Stomach smooth muscle (tissue), 2 donors: Measurements from ENCODE around the gene FBH1.
A peak's percentile ranks its signal among the peaks of the same experiment; 100 is the strongest.

Experiments used
- H3K27ac ChIP-seq: one replicate; pipeline ENCODE4 v1.7.0; 2013; ENCODE audit warnings: mild to moderate bottlenecking, low read length, inconsistent platforms
- H3K27me3 ChIP-seq, 2 donors: one replicate each; pipeline ENCODE4 v1.7.0; 2013; ENCODE audit warnings: low read length in 2 of 2; ENCODE audit not compliant: insufficient read depth in 2 of 2, control insufficient read depth in 1 of 2
- H3K36me3 ChIP-seq, 2 donors: one replicate each; pipeline ENCODE4 v1.7.0; 2013; ENCODE audit warnings: low read length in 2 of 2; ENCODE audit not compliant: control insufficient read depth in 2 of 2, insufficient read depth in 2 of 2
- H3K4me1 ChIP-seq: one replicate; pipeline ENCODE4 v1.7.0; 2013; ENCODE audit warnings: low read length; ENCODE audit not compliant: control insufficient read depth, insufficient read depth
- H3K4me3 ChIP-seq, 2 donors: one replicate each; pipeline ENCODE4 v1.7.0; 2013; ENCODE audit warnings: low read length in 2 of 2
- H3K9ac ChIP-seq, 2 donors: one replicate each; pipeline ENCODE4 v1.7.0; 2013; ENCODE audit warnings: low read length in 2 of 2, mild to moderate bottlenecking in 1 of 2
- H3K9me3 ChIP-seq, 2 donors: one replicate each; pipeline ENCODE4 v1.7.0; 2013; ENCODE audit warnings: low read length in 2 of 2; ENCODE audit not compliant: control insufficient read depth in 2 of 2
- donor health status: healthy.
- donor health status: Pancreatic carcinoma.

The FBH1 gene

GRCh38 chr10:5937016-5937415 is 47.0 kb downstream of the FBH1 start:
- Histone ChIP-seq H3K9ac (no peak overlapping the region), H3K4me1 (peaks cover 7% of the 10 kb centered on the region), H3K9me3 (no peaks in the 10 kb centered on the region), H3K27me3 (no peaks in the 10 kb centered on the region), H3K4me3 (no peak overlapping the region), H3K36me3 (peaks cover 33 to 39% of the 10 kb centered on the region in 2 donors), H3K27ac (no peak overlapping the region)

DNA sequence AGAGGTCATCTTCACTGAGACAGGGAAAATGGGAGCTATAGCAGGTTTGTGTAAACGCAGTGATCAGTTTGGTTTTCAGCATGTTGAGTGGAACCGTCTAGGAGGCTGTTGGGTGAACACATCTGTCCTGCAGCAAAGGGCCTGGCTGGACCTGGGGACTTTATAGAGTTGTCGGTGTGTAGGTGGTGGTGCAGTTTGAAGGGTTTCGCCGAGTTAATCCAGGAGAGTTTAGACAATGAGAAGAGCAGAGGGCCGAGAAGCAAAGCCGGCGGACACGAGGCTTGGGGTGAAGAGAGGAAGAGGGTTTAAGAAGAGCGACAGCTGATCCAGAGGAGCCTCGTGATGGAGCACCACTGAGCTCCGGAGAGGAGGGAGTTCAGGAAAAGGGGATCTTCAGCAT is 48.2 kb downstream of the FBH1 start:
- H3K9me3 ChIP-seq, result no peaks in the 10 kb centered on the region
- no peak overlapping the region for H3K9ac ChIP-seq
- no peak overlapping the region for H3K4me3 ChIP-seq
- H3K27ac ChIP-seq, result no peak overlapping the region
- H3K36me3 ChIP-seq, result peaks cover 33 to 37% of the 10 kb centered on the region in 2 donors
- no peaks in the 10 kb centered on the region for H3K27me3 ChIP-seq
- peaks cover 11% of the 10 kb centered on the region for H3K4me1 ChIP-seq

DNA sequence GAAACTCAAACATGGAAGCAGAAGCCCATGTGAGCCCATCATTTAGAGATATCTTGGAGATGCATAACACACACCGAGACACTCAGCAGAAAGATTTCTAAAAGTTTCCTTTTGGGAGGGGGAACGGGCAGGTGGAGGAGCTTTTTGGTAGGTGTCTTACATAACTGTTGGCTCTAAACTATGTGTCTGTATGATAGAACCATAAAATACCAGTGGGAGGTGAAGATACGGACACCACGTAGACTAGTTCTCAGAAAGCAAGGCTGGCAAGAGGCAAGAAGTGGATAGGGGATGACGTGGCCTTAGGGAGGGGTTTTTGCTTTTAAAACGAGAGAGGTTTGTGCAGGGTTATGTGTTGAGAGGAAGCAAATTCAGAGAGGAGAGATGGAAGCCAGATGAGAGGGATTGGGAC is 50.8 kb downstream of the FBH1 start:
- H3K36me3 ChIP-seq, result peaks cover 23 to 28% of the 10 kb centered on the region in 2 donors
- H3K27ac ChIP-seq, result no peak overlapping the region
- peaks cover 24% of the 10 kb centered on the region for H3K4me1 ChIP-seq
- no peaks in the 10 kb centered on the region for H3K27me3 ChIP-seq
- no peaks in the 10 kb centered on the region for H3K9me3 ChIP-seq
- no peak overlapping the region for H3K4me3 ChIP-seq
- H3K9ac ChIP-seq, result no peak overlapping the region

- no peak overlapping the region for H3K4me3 ChIP-seq
- H3K9ac ChIP-seq, result no peak overlapping the region
- H3K27me3 ChIP-seq, result no peaks in the 10 kb centered on the region
- H3K36me3 ChIP-seq, result peaks cover 21% of the 10 kb centered on the region in 2 donors
- peak overlapping the region; percentile 31 for H3K27ac ChIP-seq
- no peaks in the 10 kb centered on the region for H3K9me3 ChIP-seq
- H3K4me1 ChIP-seq, result peaks cover 29% of the 10 kb centered on the region
These were observed 51.5 kb downstream of the FBH1 start for GRCh38 chr10:5941579-5941978.

GRCh38 chr10:5942001-5942400 is 52.0 kb downstream of the FBH1 start:
- no peak overlapping the region for H3K9ac ChIP-seq
- no peaks in the 10 kb centered on the region for H3K9me3 ChIP-seq
- peaks cover 29% of the 10 kb centered on the region for H3K4me1 ChIP-seq
- H3K36me3 ChIP-seq, result peaks cover 17 to 18% of the 10 kb centered on the region in 2 donors
- peak overlapping the region; percentile 31 for H3K27ac ChIP-seq
- no peak overlapping the region for H3K4me3 ChIP-seq
- H3K27me3 ChIP-seq, result no peaks in the 10 kb centered on the region

GRCh38 chr10:5942474-5942873 is 52.4 kb downstream of the FBH1 start:
- Histone ChIP-seq H3K4me1 (peaks cover 29% of the 10 kb centered on the region), H3K9ac (no peak overlapping the region), H3K27ac (no peak overlapping the region), H3K9me3 (no peaks in the 10 kb centered on the region), H3K4me3 (no peak overlapping the region), H3K27me3 (no peaks in the 10 kb centered on the region), H3K36me3 (peaks cover 14% of the 10 kb centered on the region in 2 donors)

DNA sequence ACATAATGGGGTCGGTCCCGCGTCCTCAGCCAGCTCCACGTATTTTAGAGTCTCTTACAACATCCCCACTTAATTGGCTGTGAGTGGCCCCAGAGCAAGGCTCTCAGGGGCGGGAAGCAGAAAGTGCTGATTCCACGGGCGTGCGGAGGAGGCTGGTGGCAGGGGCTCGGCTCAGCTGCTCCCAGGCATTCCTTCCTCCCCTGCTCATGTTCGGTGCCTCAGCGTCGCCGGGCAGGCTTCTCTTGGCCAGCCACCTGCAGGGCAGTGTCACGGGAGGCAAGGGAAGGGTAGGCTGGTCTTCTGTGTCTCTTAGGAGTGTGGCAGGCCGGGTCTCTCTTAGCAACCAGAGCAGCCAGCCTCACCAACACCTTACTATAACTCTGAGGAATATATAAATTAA is 53.5 kb downstream of the FBH1 start:
- Histone ChIP-seq H3K27me3 (no peaks in the 10 kb centered on the region), H3K36me3 (peaks cover 3 to 4% of the 10 kb centered on the region in 2 donors), H3K27ac (peak overlapping the region; percentile 58), H3K4me3 (no peak overlapping the region), H3K9me3 (no peaks in the 10 kb centered on the region), H3K9ac (peak overlapping the region in 1 of 2 donors; percentile 41), H3K4me1 (peaks cover 29% of the 10 kb centered on the region)

GRCh38 chr10:5944389-5945189 is 54.5 kb downstream of the FBH1 start:
- Histone ChIP-seq H3K4me3 (no peak overlapping the region), H3K36me3 (no peaks in the 10 kb centered on the region), H3K4me1 (peaks cover 31% of the 10 kb centered on the region), H3K27me3 (peaks cover 0 to 5% of the 10 kb centered on the region in 2 donors), H3K27ac (peak overlapping the region; percentile 76), H3K9me3 (no peaks in the 10 kb centered on the region), H3K9ac (peak overlapping the region in 1 of 2 donors; percentile 59)

- peaks cover 0 to 5% of the 10 kb centered on the region in 2 donors for H3K27me3 ChIP-seq
- H3K36me3 ChIP-seq, result no peaks in the 10 kb centered on the region
- peak overlapping the region in 1 of 2 donors; percentile 59 for H3K9ac ChIP-seq
- H3K9me3 ChIP-seq, result no peaks in the 10 kb centered on the region
- H3K27ac ChIP-seq, result peak overlapping the region; percentile 76
- peak overlapping the region; percentile 43 to 44 for H3K4me3 ChIP-seq
- H3K4me1 ChIP-seq, result peaks cover 31% of the 10 kb centered on the region
These were observed 55.1 kb downstream of the FBH1 start for GRCh38 chr10:5945190-5945509.

DNA sequence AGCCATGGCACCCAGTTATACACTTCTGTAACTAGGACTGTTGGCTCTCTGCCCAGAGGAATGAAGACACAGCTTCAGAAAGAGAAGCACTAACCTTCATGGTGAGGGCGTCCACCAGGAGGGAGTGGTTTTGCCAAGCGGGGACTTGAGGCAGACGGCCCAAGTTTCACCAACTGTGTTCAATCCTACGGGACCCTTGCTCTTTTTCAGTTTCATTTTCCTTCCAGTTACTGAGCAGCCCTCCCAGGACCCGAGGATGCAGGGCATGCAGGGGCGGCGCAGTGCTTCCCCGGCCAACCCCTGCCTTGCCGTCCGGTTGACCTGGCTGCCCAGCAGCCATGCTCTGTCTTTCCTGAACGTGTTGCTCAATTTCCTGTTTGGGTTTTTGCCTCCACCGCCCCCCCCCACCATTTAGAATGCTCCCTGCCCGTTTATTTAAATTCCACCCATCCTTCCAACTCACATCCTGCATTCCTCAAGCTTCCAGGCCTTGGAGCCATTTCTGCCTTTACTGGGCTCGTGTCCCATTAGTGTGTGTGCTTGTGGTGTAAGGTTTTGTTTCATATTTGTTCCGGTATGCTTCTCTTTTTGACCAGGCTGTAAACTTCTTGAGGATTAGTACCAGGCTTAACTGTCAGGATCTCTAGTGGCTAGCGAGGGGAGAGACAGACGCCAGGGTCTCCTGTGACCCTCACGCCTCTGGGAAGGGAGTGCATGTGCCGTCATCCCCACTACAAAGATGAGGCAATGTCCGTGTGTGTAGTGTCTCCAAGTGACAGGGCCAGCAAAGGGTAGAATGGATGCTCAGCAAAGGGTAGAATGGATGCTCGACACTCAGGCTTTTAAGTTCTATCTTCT is 55.7 kb downstream of the FBH1 start:
- H3K9ac ChIP-seq, result peak overlapping the region in 1 of 2 donors; percentile 59
- peaks cover 31% of the 10 kb centered on the region for H3K4me1 ChIP-seq
- H3K9me3 ChIP-seq, result no peaks in the 10 kb centered on the region
- peak overlapping the region; percentile 76 for H3K27ac ChIP-seq
- peak overlapping the region; percentile 43 to 44 for H3K4me3 ChIP-seq
- H3K36me3 ChIP-seq, result no peaks in the 10 kb centered on the region
- H3K27me3 ChIP-seq, result peaks cover 0 to 5% of the 10 kb centered on the region in 2 donors
